GM12875 (cell line): Measurements from ENCODE around the gene NDUFB6.
"Not testable (repeated sequence)": the region's sequence is repeated elsewhere in the genome, so short reads cannot be mapped to it uniquely, and the experiment has no call there.

Source experiments
- H3K4me3 ChIP-seq: one replicate; pipeline ENCODE4 v1.5.1; 2011; ENCODE audit warnings: low read depth, low read length, control low read depth
- CTCF ChIP-seq: IDR thresholded peaks from 2 replicates; pipeline ENCODE4 v1.5.1; 2011; ENCODE audit warnings: low read depth, mild to moderate bottlenecking, control low read depth, inconsistent platforms, low read length, moderate library complexity, borderline replicate concordance; ENCODE audit not compliant: insufficient read depth

The NDUFB6 gene

GRCh38 chr9:32572900-32573523, at the start of gene NDUFB6:
Gene NDUFB6, minus strand, starts transcription at chr9:32573159. Its CDS starts 99 bp downstream, at chr9:32573060.
- peak within 1 kb of the TSS; percentile 68 for H3K4me3 ChIP-seq
- no peak for TF ChIP-seq CTCF

GRCh38 chr9:32618261-32618660, 45.3 kb upstream of the NDUFB6 start:
- H3K4me3 ChIP-seq: no peak overlapping the region
- no peak for TF ChIP-seq CTCF

- no peak for TF ChIP-seq CTCF
- no peak overlapping the region for H3K4me3 ChIP-seq
Measured at GRCh38 chr9:32606811-32607210, 33.9 kb upstream of the NDUFB6 start.

DNA sequence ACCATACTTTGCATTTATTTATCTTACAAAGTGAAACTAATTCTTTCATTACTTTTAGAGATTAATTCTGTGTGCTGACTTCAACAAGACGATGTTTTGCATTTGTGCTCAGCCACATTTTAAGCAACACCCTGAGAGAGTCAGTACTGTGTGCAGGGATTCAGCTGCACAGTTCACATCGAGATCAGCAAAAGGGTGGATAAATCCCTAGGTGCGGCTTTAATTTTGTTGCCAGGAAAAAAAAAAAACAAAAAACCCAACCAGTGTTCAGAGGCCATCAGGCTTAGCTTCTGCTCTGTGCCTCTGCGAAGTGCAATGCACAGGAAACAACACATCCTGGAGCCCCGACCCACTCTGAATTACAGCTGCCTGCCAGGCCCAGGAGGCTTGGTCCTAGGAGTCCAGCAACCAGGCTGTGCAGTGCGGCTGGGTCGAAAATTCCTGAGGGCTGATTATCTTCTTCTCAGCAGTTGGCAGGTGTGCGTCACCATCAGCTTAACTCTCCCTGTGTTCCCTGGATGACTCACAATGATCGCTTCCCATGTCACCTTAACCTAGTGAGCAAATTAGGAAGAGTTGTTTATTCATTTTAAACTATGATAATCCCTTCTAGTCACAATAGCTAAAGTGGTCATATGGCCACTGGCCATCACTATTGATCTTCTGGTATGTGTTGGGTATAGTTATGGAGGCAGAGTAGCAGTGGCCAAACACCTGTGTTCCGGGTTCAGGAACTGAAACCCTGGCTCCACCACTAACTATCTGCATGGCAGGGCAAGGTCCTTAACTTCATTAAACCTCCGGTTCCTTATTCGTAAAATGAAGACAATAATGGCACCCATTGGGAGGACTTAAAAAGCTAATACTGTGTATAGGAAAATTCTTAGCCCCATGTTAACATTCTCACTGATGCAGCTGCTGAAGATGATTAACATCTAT, 31.2 kb upstream of the NDUFB6 start:
- TF ChIP-seq CTCF: no peak
- H3K4me3 ChIP-seq: no peak overlapping the region

DNA sequence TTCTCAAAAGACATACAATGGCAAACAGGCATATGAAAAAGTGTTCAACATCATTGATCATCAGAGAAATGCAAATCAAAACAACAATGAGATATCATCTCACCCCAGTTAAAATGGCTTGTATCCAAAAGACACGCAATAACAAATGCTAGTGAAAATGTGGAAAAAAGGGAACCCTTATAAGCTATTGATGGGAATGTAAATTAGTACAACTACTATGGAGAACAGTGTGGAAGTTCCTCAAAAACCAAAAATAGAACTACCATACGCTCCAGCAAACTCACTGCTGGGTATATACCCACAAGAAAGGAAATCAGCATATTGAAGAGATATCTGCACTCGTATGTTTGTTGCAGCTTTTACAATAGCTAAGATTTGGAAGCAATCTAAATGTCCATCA, 26.1 kb upstream of the NDUFB6 start:
- H3K4me3 ChIP-seq: not testable (repeated sequence)

DNA sequence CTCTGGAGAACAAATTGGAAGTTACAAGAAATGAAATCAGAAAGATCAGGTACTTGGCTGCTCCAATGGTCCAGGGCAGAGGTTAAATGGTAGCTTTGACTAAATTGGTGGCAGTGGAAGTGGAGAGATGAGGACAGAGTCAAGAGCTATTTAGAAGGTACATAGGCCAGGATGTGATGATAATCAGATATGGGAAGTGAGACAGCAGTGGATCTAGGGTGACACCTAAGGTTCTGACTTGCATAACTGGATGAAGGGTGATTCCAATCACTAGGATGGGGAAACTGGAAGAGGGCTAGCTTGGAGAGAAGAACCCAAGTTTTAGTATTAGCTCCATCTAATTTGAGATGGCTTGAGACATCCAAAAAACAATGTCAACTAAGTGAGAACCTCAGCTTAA, 24.0 kb upstream of the NDUFB6 start:
- no peak overlapping the region for H3K4me3 ChIP-seq
- no peak for TF ChIP-seq CTCF

DNA sequence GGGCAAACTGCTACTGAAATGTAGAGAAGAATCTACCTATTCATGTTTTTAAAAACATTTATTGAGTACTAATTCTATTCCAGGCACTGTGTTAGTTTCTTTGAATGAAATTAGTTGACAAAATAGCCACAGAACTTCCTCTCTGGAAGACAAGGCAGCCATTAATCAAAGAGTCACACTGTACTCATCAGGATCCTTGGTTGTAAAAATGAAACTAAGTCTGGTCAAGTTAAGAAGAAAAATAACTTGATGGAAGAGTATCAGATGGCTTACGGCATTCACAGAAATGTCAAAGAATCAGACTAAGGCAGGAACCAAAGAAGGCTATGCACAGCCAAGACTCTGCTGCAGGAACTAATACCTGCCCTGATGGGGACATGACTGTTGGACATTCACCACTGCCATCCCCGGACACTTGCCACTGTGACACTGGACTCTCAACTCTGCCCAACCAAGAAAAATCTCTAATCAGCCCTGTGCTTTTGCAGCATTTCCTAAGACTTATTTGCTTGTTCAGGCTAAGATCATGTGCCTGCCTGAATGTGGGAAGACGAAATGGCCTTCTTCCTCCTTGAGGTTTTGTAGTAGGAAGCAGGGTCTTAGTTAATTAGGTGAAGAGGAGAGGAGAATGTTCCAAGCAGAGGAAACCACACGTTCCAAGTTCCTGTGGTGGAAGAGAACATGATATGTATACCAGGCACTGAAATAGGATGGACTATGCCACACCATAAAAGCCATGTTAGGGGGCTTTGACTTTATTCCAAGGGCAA, 23.3 kb upstream of the NDUFB6 start:
- no peak for TF ChIP-seq CTCF
- no peak overlapping the region for H3K4me3 ChIP-seq
